Panc1 (cell line): Measurements from ENCODE around the gene LBR. TPM values are rescaled to one million over a fixed set of nuclear protein-coding genes. Genes with fewer than 3 reads are reported as not detected.

Experiments used
- ATAC-seq: fragments of 200-7000 bp; cut with Tn5 transposase; 2 replicates; pipeline ENCODE4 v1.9.1; 2020; ENCODE audit warnings: mild to moderate bottlenecking, moderate library complexity
- BruUV-seq: library from RNA; stranded (reverse); fragments of 400-500 nt; replicated peaks from 2 replicates; lab custom pipeline; 2021; lab: Mats Ljungman, UMichigan
- CTCF ChIA-PET: fragments of 300-600 bp; sonication (Branson Sonifier 250); formaldehyde crosslinking; loops from one replicate; lab custom pipeline; 2022; ENCODE audit warnings: antibody characterized with exemption; lab: Charles Lee
- POLR2A ChIA-PET: fragments of 300-600 bp; sonication (Branson Sonifier 250); formaldehyde crosslinking; loops from one replicate; lab custom pipeline; 2022; ENCODE audit warnings: antibody characterized with exemption; lab: Charles Lee
- DNase-seq: peaks from one replicate; pipeline ENCODE4 v3.0.0-alpha.2; 2010; ENCODE audit warnings: low read depth, low spot score
- H3K27ac ChIP-seq: 2 replicates; pipeline ENCODE4 v1.5.1; 2011; ENCODE audit warnings: mild to moderate bottlenecking, low read length, inconsistent platforms
- H3K27me3 ChIP-seq: fragments of 200-500 bp; sonication (Bioruptor generic); 2 replicates; pipeline ENCODE4 v1.6.0; 2014; ENCODE audit warnings: low read length, inconsistent platforms; ENCODE audit not compliant: control insufficient read depth, insufficient read depth
- H3K36me3 ChIP-seq: fragments of 200-500 bp; sonication (Bioruptor generic); 2 replicates; pipeline ENCODE4 v1.5.1; 2014; ENCODE audit warnings: inconsistent platforms, mild to moderate bottlenecking, low read length, moderate library complexity; ENCODE audit not compliant: control insufficient read depth, insufficient read depth
- H3K4me1 ChIP-seq: 2 replicates; pipeline ENCODE4 v1.5.1; 2011; ENCODE audit warnings: inconsistent platforms, mild to moderate bottlenecking, low read length, moderate library complexity; ENCODE audit not compliant: control insufficient read depth, insufficient read depth
- H3K4me3 ChIP-seq, 2 experiments: 2 replicates each; pipeline ENCODE4 v1.5.1; 2011 to 2012; ENCODE audit warnings: low read depth in 2 of 2, low read length in 2 of 2, mild to moderate bottlenecking in 2 of 2, inconsistent platforms in 1 of 2, moderate library complexity in 1 of 2
- H3K9me3 ChIP-seq: fragments of 200-500 bp; sonication (Bioruptor generic); 2 replicates; pipeline ENCODE4 v1.5.1; 2014; ENCODE audit warnings: low read depth, mild to moderate bottlenecking, inconsistent platforms, low read length, moderate library complexity; ENCODE audit not compliant: control insufficient read depth, insufficient read depth
- CTCF ChIP-seq: fragments of 450-650 bp; IDR thresholded peaks from 2 replicates; pipeline ENCODE4 v1.5.1; 2017; ENCODE audit warnings: mild to moderate bottlenecking
- POLR2AphosphoS5 ChIP-seq: IDR thresholded peaks from 2 replicates; pipeline ENCODE4 v1.6.1; 2012; ENCODE audit warnings: mild to moderate bottlenecking, low read depth, low read length, moderate library complexity
- REST ChIP-seq, 2 experiments: IDR thresholded peaks; 2 replicates each; pipeline ENCODE4 v1.6.1; 2011 to 2012; ENCODE audit warnings: low read depth in 2 of 2, control low read depth in 1 of 2, low read length in 1 of 2, mild to moderate bottlenecking in 1 of 2, moderate library complexity in 1 of 2; ENCODE audit not compliant: insufficient read depth in 1 of 2
- SIN3A ChIP-seq: IDR thresholded peaks from 2 replicates; pipeline ENCODE4 v1.6.1; 2012; ENCODE audit warnings: low read depth, mild to moderate bottlenecking, low read length, moderate library complexity, borderline replicate concordance; ENCODE audit not compliant: insufficient read depth
- TCF7L2 ChIP-seq: IDR thresholded peaks from 2 replicates; pipeline ENCODE4 v1.6.1; 2011; ENCODE audit warnings: mild to moderate bottlenecking, low read depth, low read length, inconsistent platforms
- in situ Hi-C: cut with HindIII; loops from 2 replicates; pipeline ENCODE4 v1.10.0; 2016; ENCODE audit warnings: low sequenced_read_pairs, low pct_unique_long_range_greater_than_20kb
- intact Hi-C: fragments of 100-400 bp; cut with micrococcal nuclease; formaldehyde crosslinking; loops from one replicate; pipeline ENCODE4 v1.10.0; 2022; ENCODE audit not compliant: unreplicated experiment
- total RNA-seq: library from RNA; stranded (reverse); gene quantifications from one replicate; pipeline ENCODE4 v1.2.1, GENCODE V29; 2021; ENCODE audit not compliant: unreplicated experiment

LBR gene
- total RNA-seq, 1 experiment from 2014 or later, result 58.2 TPM

- TF ChIP-seq REST (IDR thresholded peaks at IDR 0.05; ENCODE audit: insufficient read depth in 1 of 2, low read depth in 2 of 2, low read length in 1 of 2), result no peak
- TF ChIP-seq CTCF, result no peak
- TF ChIP-seq SIN3A, result no peak
- no peak for TF ChIP-seq POLR2AphosphoS5
- no peak for TF ChIP-seq TCF7L2
- in situ Hi-C loops, result no loop called here
- intact Hi-C loops, result no loop called here
- no TSS peak for BruUV-seq
- Histone ChIP-seq H3K9me3 (no peaks in the 10 kb centered on the region), H3K36me3 (no peaks in the 10 kb centered on the region), H3K27me3 (peaks cover 8% of the 10 kb centered on the region; the same call in 1 of the 2 replicates), H3K4me1 (no peaks in the 10 kb centered on the region), H3K27ac (no peak overlapping the region), H3K4me3 (no peak overlapping the region)
- ChIA-PET POLR2A (no interaction called here), CTCF (no interaction called here)
- DNase-seq (no peak), ATAC-seq (no peak)
Measured at GRCh38 chr1:225355863-225356262, 72.0 kb downstream of the LBR start.

DNA sequence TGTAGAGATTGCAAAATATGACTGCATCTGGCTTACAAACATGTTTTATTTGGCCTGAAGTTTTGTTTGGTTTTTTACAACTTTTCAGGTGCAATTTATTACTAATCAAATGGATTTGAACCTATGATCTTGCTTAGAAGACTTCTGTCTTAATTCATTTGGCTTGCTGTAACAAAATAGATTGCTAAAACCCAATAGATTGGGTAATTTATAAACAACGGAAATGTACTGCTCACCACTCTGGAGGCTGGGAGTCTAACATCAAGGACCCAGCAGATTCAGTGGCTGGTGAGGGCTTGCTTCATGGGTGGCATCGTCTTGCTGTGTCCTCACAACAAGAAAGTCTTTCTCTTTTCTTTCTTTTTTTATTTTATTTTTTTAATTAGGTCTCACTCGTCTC lies 72.9 kb downstream of the LBR start:
- TF ChIP-seq TCF7L2 (no peak), REST (IDR thresholded peaks at IDR 0.05; ENCODE audit: insufficient read depth in 1 of 2, low read depth in 2 of 2, low read length in 1 of 2) (no peak), SIN3A (no peak), CTCF (no peak), POLR2AphosphoS5 (no peak)
- peaks cover 8% of the 10 kb centered on the region; the same call in 1 of the 2 replicates for H3K27me3 ChIP-seq
- H3K4me3 ChIP-seq, result no peak overlapping the region
- H3K9me3 ChIP-seq, result no peaks in the 10 kb centered on the region
- no peak for ATAC-seq
- POLR2A ChIA-PET, result no interaction called here
- H3K27ac ChIP-seq, result no peak overlapping the region
- H3K4me1 ChIP-seq, result no peaks in the 10 kb centered on the region
- in situ Hi-C loops (no loop called here), intact Hi-C loops (no loop called here)
- DNase-seq, result no peak
- CTCF ChIA-PET, result no interaction called here
- no peaks in the 10 kb centered on the region for H3K36me3 ChIP-seq
- BruUV-seq, result no TSS peak
